Gastrocnemius medialis (tissue), 4 donors: ENCODE results near the gene CDA. TPM values are rescaled to one million over a fixed set of nuclear protein-coding genes. Genes with fewer than 3 reads are reported as not detected.

ENCODE experiments used
- ATAC-seq, 2 donors: fragments of 150-250 bp; one replicate each; pipeline ENCODE4 v1.9.1; 2016
- DNase-seq, 2 donors: peaks; one replicate each; pipeline ENCODE4 v3.0.0-alpha.2; 2019
- H3K27ac ChIP-seq, 4 donors: fragments of 200-600 bp; sonication (generic); 1 replicate in 1 of 4; 2 replicates in 3 of 4; pipeline ENCODE4 v1.5.1; 2016 to 2018; ENCODE audit warnings: mild to moderate bottlenecking in 2 of 4, moderate library complexity in 1 of 4
- H3K27me3 ChIP-seq, 3 donors: fragments of 200-600 bp; sonication (generic) in 2 of 3; 1 replicate in 1 of 3; 2 replicates in 2 of 3; pipeline versions ENCODE4 v1.5.1 to v1.6.0; 2016 to 2019; ENCODE audit warnings: mild to moderate bottlenecking in 1 of 3, moderate library complexity in 1 of 3
- H3K36me3 ChIP-seq, 2 donors: fragments of 200-600 bp; sonication (generic) in 1 of 2; one replicate each; pipeline ENCODE4 v1.5.1; 2017 to 2018
- H3K4me1 ChIP-seq, 2 donors: fragments of 200-600 bp; sonication (generic) in 1 of 2; one replicate each; pipeline ENCODE4 v1.5.1; 2016 to 2017; ENCODE audit warnings: mild to moderate bottlenecking in 2 of 2
- H3K4me3 ChIP-seq, 4 donors: fragments of 200-600 bp; sonication (generic) in 3 of 4; 1 replicate in 1 of 4; 2 replicates in 3 of 4; pipeline ENCODE4 v1.5.1; 2016 to 2019; ENCODE audit warnings: mild to moderate bottlenecking in 2 of 4
- H3K9me3 ChIP-seq, 3 donors: fragments of 200-600 bp; sonication (generic) in 2 of 3; 1 replicate in 1 of 3; 2 replicates in 2 of 3; pipeline ENCODE4 v1.5.1; 2016 to 2019
- POLR2A ChIP-seq, 2 donors: fragments of 450-650 bp; IDR thresholded peaks; one replicate each; pipeline ENCODE4 v1.6.1; 2017; ENCODE audit warnings: antibody characterized with exemption in 2 of 2, mild to moderate bottlenecking in 2 of 2, moderate library complexity in 2 of 2
- in situ Hi-C, 4 donors: fragments of 200-750 bp; cut with MboI; loops; one replicate each; pipeline versions ENCODE4 v1.15.0 to v1.8.0; 2017; ENCODE audit warnings: low sequenced_read_pairs in 4 of 4
- intact Hi-C: fragments of 100-400 bp; cut with DNase I; formaldehyde crosslinking; loops from one replicate; pipeline ENCODE4 v1.15.1; 2023; ENCODE audit warnings: low total_unique reads
- total RNA-seq, 4 donors: library from RNA; depleted of rRNA; stranded (reverse); fragments of >200 nt; gene quantifications; one replicate each; pipeline versions ENCODE4 v1.1.0 to v1.2.3, GENCODE V29; 2016
- TF ChIP-seq, protein P1 (sequence below), 5 experiments: fragments of 450-650 bp in 3 of 5; fragments of 200-600 bp in 2 of 5; sonication (generic) in 2 of 5; IDR thresholded peaks in 4 of 5; conservative IDR thresholded peaks in 1 of 5; 1 replicate in 4 of 5; 2 replicates in 1 of 5; pipeline ENCODE4 v1.5.1; 2016 to 2019; ENCODE audit warnings: antibody characterized with exemption in 5 of 5, mild to moderate bottlenecking in 3 of 5, moderate library complexity in 3 of 5

Gene CDA
- total RNA-seq, 4 donors from 2014 or later = 0.71 to 1.7 (median 1.2) TPM

GRCh38 chr1:20578721-20579395 is 10.0 kb upstream of the CDA start:
- no peaks in the 10 kb centered on the region for H3K36me3 ChIP-seq
- no peaks in the 10 kb centered on the region for H3K9me3 ChIP-seq
- DNase-seq (no peak), ATAC-seq (no peak)
- intact Hi-C loops = no loop called here
- H3K4me3 ChIP-seq = no peak overlapping the region
- no peak overlapping the region for H3K27ac ChIP-seq
- H3K4me1 ChIP-seq = no peaks in the 10 kb centered on the region
- in situ Hi-C loops = no loop called here
- TF ChIP-seq, protein P1, sequence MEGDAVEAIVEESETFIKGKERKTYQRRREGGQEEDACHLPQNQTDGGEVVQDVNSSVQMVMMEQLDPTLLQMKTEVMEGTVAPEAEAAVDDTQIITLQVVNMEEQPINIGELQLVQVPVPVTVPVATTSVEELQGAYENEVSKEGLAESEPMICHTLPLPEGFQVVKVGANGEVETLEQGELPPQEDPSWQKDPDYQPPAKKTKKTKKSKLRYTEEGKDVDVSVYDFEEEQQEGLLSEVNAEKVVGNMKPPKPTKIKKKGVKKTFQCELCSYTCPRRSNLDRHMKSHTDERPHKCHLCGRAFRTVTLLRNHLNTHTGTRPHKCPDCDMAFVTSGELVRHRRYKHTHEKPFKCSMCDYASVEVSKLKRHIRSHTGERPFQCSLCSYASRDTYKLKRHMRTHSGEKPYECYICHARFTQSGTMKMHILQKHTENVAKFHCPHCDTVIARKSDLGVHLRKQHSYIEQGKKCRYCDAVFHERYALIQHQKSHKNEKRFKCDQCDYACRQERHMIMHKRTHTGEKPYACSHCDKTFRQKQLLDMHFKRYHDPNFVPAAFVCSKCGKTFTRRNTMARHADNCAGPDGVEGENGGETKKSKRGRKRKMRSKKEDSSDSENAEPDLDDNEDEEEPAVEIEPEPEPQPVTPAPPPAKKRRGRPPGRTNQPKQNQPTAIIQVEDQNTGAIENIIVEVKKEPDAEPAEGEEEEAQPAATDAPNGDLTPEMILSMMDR (IDR thresholded peaks at IDR 0.05 in 4 of 5, conservative IDR thresholded peaks at IDR 0.05 in 1 of 5) = no peak
- no peak for TF ChIP-seq POLR2A (IDR thresholded peaks at IDR 0.05)
- H3K27me3 ChIP-seq = no peaks in the 10 kb centered on the region

GRCh38 chr1:20584890-20585289 is 4.0 kb upstream of the CDA start:
- intact Hi-C loops = no loop called here
- H3K36me3 ChIP-seq = no peaks in the 10 kb centered on the region
- ATAC-seq = no peak
- H3K9me3 ChIP-seq = no peaks in the 10 kb centered on the region
- H3K4me3 ChIP-seq = no peak overlapping the region
- TF ChIP-seq, protein P1 (IDR thresholded peaks at IDR 0.05 in 4 of 5, conservative IDR thresholded peaks at IDR 0.05 in 1 of 5) = no peak
- no peak for TF ChIP-seq POLR2A (IDR thresholded peaks at IDR 0.05)
- in situ Hi-C loops = no loop called here
- H3K27ac ChIP-seq = no peak overlapping the region
- peaks cover 0 to 3% of the 10 kb centered on the region in 2 donors for H3K4me1 ChIP-seq
- peaks cover 16 to 19% (median 17%) of the 10 kb centered on the region in 3 donors for H3K27me3 ChIP-seq
- no peak for DNase-seq

DNA sequence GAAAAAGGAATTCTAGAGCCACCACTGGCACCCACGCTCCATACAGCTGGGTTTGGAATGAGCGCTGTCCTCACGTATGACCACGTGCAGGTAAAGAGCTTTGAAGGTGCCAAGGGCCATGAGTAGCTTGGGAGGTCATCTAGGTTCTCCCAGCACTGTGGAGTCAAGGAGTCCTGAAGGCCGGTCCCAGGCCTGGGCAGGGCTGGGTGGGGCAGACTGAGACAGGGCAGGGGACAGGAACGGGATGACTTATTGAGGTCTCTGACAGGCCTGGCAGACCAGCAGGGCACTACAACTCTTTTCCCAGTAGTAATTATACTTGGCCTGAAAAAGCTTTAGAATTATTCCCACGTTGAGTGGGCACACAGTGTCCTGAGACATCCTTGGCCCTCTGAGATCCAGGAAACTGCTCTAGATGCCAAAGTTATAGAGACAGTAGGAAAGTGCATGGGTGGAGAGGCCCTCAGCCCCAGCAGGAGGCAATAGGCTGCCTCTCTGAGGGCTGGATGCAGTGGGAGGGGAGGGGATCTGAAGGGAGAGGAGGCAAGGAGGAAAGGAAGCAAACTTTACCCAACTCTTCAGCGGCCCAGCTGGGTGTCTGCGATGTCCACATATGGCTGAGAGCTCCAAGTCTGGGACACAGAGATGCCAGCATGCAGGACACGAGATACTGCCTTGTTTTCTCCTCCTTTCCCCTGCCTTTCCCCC is 1.8 kb upstream of the CDA start:
- peak in 1 of 2 donors; percentile 22 for ATAC-seq
- peaks cover 19 to 27% (median 20%) of the 10 kb centered on the region in 3 donors for H3K27me3 ChIP-seq
- intact Hi-C loops (no loop called here), in situ Hi-C loops (no loop called here)
- no peaks in the 10 kb centered on the region for H3K9me3 ChIP-seq
- no peak overlapping the region for H3K4me3 ChIP-seq
- peak overlapping the region in 1 of 4 donors; percentile 22 for H3K27ac ChIP-seq
- H3K36me3 ChIP-seq = no peaks in the 10 kb centered on the region
- peak in 1 of 2 donors; percentile 23 for DNase-seq
- TF ChIP-seq, protein P1 (IDR thresholded peaks at IDR 0.05 in 4 of 5, conservative IDR thresholded peaks at IDR 0.05 in 1 of 5) = no peak
- TF ChIP-seq POLR2A (IDR thresholded peaks at IDR 0.05) = no peak
- H3K4me1 ChIP-seq = peaks cover 0 to 3% of the 10 kb centered on the region in 2 donors

- Histone ChIP-seq H3K9me3 (no peaks in the 10 kb centered on the region), H3K27me3 (peaks cover 19 to 27% (median 20%) of the 10 kb centered on the region in 3 donors), H3K4me3 (no peak overlapping the region), H3K4me1 (peaks cover 0 to 3% of the 10 kb centered on the region in 2 donors), H3K27ac (peak overlapping the region in 1 of 4 donors; percentile 22), H3K36me3 (no peaks in the 10 kb centered on the region)
- in situ Hi-C loops = no loop called here
- DNase-seq (peak in 1 of 2 donors; percentile 50), ATAC-seq (peak; percentile 53 to 56)
- TF ChIP-seq, protein P1 (IDR thresholded peaks at IDR 0.05 in 4 of 5, conservative IDR thresholded peaks at IDR 0.05 in 1 of 5) = no peak
- intact Hi-C loops = no loop called here
Observed at GRCh38 chr1:20587661-20588053, 1.2 kb upstream of the CDA start.
